ENCODE measurements around the gene PDHB. TPM values are rescaled to one million over a fixed set of nuclear protein-coding genes. Genes with fewer than 3 reads are reported as not detected.

PDHB gene
- total and polyA plus RNA-seq, 2 of the 13 experiments (the other 11 are each of a cell fraction or from before 2014, with no cell fraction given): 108 to 153 TPM

GRCh38 chr3:58433400-58434167, at the start of gene PDHB (continued):
- TF ChIP-seq GFI1 (CRISPR knock-in tag; IDR thresholded peaks at IDR 0.05; ENCODE audit: borderline replicate concordance): peak; percentile 72; the same call in 1 of the 2 replicates
- no peak for TF ChIP-seq PRDM15 (CRISPR knock-in tag; IDR thresholded peaks at IDR 0.05)
- TF ChIP-seq ZNF253 (CRISPR knock-in tag; IDR thresholded peaks at IDR 0.05; ENCODE audit: borderline replicate concordance): peak; percentile 95; the same call in 1 of the 2 replicates
- 0 out of 2 replicates have a peak, but pooled peaks have one; percentile 1 for TF ChIP-seq ZBTB21 (CRISPR knock-in tag; IDR thresholded peaks at IDR 0.05)
- peak; percentile 2; the same call in 1 of the 2 replicates for TF ChIP-seq HCFC1 (IDR thresholded peaks at IDR 0.05; ENCODE audit: low read depth, low read length)
- peak; percentile 84 for TF ChIP-seq ZBTB4 (CRISPR knock-in tag; IDR thresholded peaks at IDR 0.05; ENCODE audit: borderline replicate concordance)
- peak; percentile 54; the same call in 1 of the 2 replicates for TF ChIP-seq ZNF639 (CRISPR knock-in tag; conservative IDR thresholded peaks at IDR 0.05)
- 0 out of 2 replicates have a peak, but pooled peaks have one; percentile 53 for TF ChIP-seq ZNF136 (CRISPR knock-in tag; IDR thresholded peaks at IDR 0.05; ENCODE audit: low read depth)
- peak; percentile 77 for TF ChIP-seq RXRA (CRISPR knock-in tag; IDR thresholded peaks at IDR 0.05)
- no peak for TF ChIP-seq ZNF720 (CRISPR knock-in tag; IDR thresholded peaks at IDR 0.05)
- peak; percentile 80 for TF ChIP-seq ZMYM3 (CRISPR knock-in tag; IDR thresholded peaks at IDR 0.05)
- no peak for TF ChIP-seq ZNF597 (CRISPR knock-in tag; IDR thresholded peaks at IDR 0.05)
- TF ChIP-seq ZNF572 (CRISPR knock-in tag; IDR thresholded peaks at IDR 0.05): 0 out of 2 replicates have a peak, but pooled peaks have one; percentile 50
- 0 out of 2 replicates have a peak, but pooled peaks have one; percentile 15 for TF ChIP-seq TFAP4 (IDR thresholded peaks at IDR 0.05; ENCODE audit: borderline replicate concordance, low read depth)
- peak; percentile 83 for TF ChIP-seq ZBTB7B (CRISPR knock-in tag; IDR thresholded peaks at IDR 0.05)

All from HepG2 (cell line).